HCT116 (cell line): Measurements from ENCODE around the gene EXD3. TPM values are rescaled to one million over a fixed set of nuclear protein-coding genes. Genes with fewer than 3 reads are reported as not detected.

Experiments used
- ATAC-seq: fragments of 200-7000 bp; cut with Tn5 transposase; 2 replicates; pipeline ENCODE4 v1.9.1; 2020; ENCODE audit warnings: mild to moderate bottlenecking, moderate library complexity
- BruUV-seq: library from RNA; stranded (reverse); fragments of 400-500 nt; replicated peaks from 2 replicates; lab custom pipeline; 2021; lab: Mats Ljungman, UMichigan
- CTCF ChIA-PET: fragments of 300-600 bp; sonication (Branson Sonifier 250); formaldehyde crosslinking; loops from one replicate; lab custom pipeline; 2021; ENCODE audit warnings: antibody characterized with exemption; lab: Charles Lee
- POLR2A ChIA-PET: fragments of 300-600, 350-600 bp; sonication (Branson Sonifier 250); formaldehyde crosslinking; loops from one replicate; lab custom pipeline; 2021; ENCODE audit warnings: antibody characterized with exemption; lab: Charles Lee
- RAD21 ChIA-PET, 2 experiments: fragments of 300-600 bp; sonication (Branson Sonifier 250); formaldehyde crosslinking; loops; one replicate each; lab custom pipeline; 2023; ENCODE audit warnings: low total read pairs in 2 of 2; ENCODE audit not compliant: uncharacterized antibody in 2 of 2, unreplicated experiment in 2 of 2, low non-redundant PET in 1 of 2; lab: Charles Lee
- DNase-seq: peaks from one replicate; pipeline ENCODE4 v3.0.0-alpha.2; 2010; ENCODE audit warnings: low read depth, low spot score
- H2AFZ ChIP-seq: fragments of 200-600 bp; shearing (Covaris generic), sonication (generic); 2 replicates; pipeline ENCODE4 v1.6.1; 2017; ENCODE audit warnings: low read depth, mixed run types, mixed read lengths, antibody characterized with exemption, low read length; ENCODE audit not compliant: poor library complexity, severe bottlenecking
- H3K27ac ChIP-seq: 2 replicates; pipeline ENCODE4 v1.5.1; 2012; ENCODE audit warnings: low read depth, low read length
- H3K27me3 ChIP-seq: fragments of 200-600 bp; sonication (generic); 2 replicates; pipeline ENCODE4 v1.6.1; 2016; ENCODE audit warnings: mixed run types, low read length, mixed read lengths; ENCODE audit not compliant: insufficient read depth
- H3K36me3 ChIP-seq, 2 experiments: fragments of 200-500 bp in 1 of 2; fragments of 200-600 bp in 1 of 2; sonication (Bioruptor generic) in 1 of 2; sonication (generic) in 1 of 2; 2 replicates each; pipeline versions ENCODE4 v1.5.1 to v1.6.1; 2014 to 2016; ENCODE audit warnings: low read length in 2 of 2, inconsistent platforms in 1 of 2, mixed read lengths in 1 of 2, mixed run types in 1 of 2; ENCODE audit not compliant: insufficient read depth in 2 of 2, control insufficient read depth in 1 of 2
- H3K4me1 ChIP-seq, 2 experiments: fragments of 200-600 bp in 1 of 2; sonication (generic) in 1 of 2; 2 replicates each; pipeline versions ENCODE4 v1.5.1 to v1.6.1; 2012 to 2017; ENCODE audit warnings: low read length in 2 of 2, inconsistent platforms in 1 of 2, mild to moderate bottlenecking in 1 of 2, mixed read lengths in 1 of 2, mixed run types in 1 of 2, moderate library complexity in 1 of 2; ENCODE audit not compliant: insufficient read depth in 2 of 2, control insufficient read depth in 1 of 2
- H3K4me2 ChIP-seq: fragments of 200-600 bp; sonication (generic); 2 replicates; pipeline ENCODE4 v1.6.1; 2017; ENCODE audit warnings: mixed run types, low read length, mixed read lengths
- H3K4me3 ChIP-seq, 2 experiments: fragments of 200-600 bp in 1 of 2; sonication (generic) in 1 of 2; replicated peaks in 1 of 2; 2 replicates each; pipeline ENCODE4 v1.5.1; 2011 to 2016; ENCODE audit warnings: low read length in 2 of 2, control low read depth in 1 of 2, low read depth in 1 of 2, mild to moderate bottlenecking in 1 of 2, mixed read lengths in 1 of 2, mixed run types in 1 of 2
- H3K79me2 ChIP-seq: fragments of 200-600 bp; sonication (generic); 2 replicates; pipeline ENCODE4 v1.6.1; 2017; ENCODE audit warnings: mild to moderate bottlenecking, mixed run types, low read length, moderate library complexity, mixed read lengths; ENCODE audit not compliant: insufficient read depth
- H3K9ac ChIP-seq: fragments of 200-600 bp; sonication (generic); 2 replicates; pipeline ENCODE4 v1.6.1; 2016; ENCODE audit warnings: low read length, mixed read lengths
- H3K9me2 ChIP-seq: fragments of 200-600 bp; sonication (generic), shearing (Covaris generic); 2 replicates; pipeline ENCODE4 v1.6.1; 2017; ENCODE audit warnings: mixed run types, mild to moderate bottlenecking, moderate library complexity; ENCODE audit not compliant: insufficient read depth
- H3K9me3 ChIP-seq, 2 experiments: fragments of 200-500 bp in 1 of 2; fragments of 200-600 bp in 1 of 2; sonication (Bioruptor generic) in 1 of 2; sonication (generic) in 1 of 2; 2 replicates each; pipeline ENCODE4 v1.6.1; 2014 to 2017; ENCODE audit warnings: low read length in 2 of 2, mixed read lengths in 2 of 2, inconsistent platforms in 1 of 2, low read depth in 1 of 2, mild to moderate bottlenecking in 1 of 2, mixed run types in 1 of 2, moderate library complexity in 1 of 2; ENCODE audit not compliant: control insufficient read depth in 1 of 2, insufficient read depth in 1 of 2
- H4K20me1 ChIP-seq: fragments of 200-600 bp; sonication (generic), shearing (Covaris generic); 2 replicates; pipeline ENCODE4 v1.6.1; 2017; ENCODE audit warnings: mixed run types, mild to moderate bottlenecking, moderate library complexity; ENCODE audit not compliant: insufficient read depth
- CEBPB ChIP-seq: IDR thresholded peaks from 2 replicates; pipeline ENCODE4 v1.6.1; 2012; ENCODE audit warnings: low read depth
- EGR1 ChIP-seq: IDR thresholded peaks from 2 replicates; pipeline ENCODE4 v1.6.1; 2012; ENCODE audit warnings: low read depth
- FOSL1 ChIP-seq: IDR thresholded peaks from 2 replicates; pipeline ENCODE4 v1.6.1; 2012; ENCODE audit warnings: low read depth
- JUND ChIP-seq: IDR thresholded peaks from 2 replicates; pipeline ENCODE4 v1.6.1; 2012
- POLR2A ChIP-seq: IDR thresholded peaks from 2 replicates; pipeline ENCODE4 v1.7.0; 2011; ENCODE audit warnings: borderline replicate concordance; ENCODE audit not compliant: insufficient read depth, insufficient read length; ENCODE audit errors: extremely low read depth
- RAD21 ChIP-seq: IDR thresholded peaks from 2 replicates; pipeline ENCODE4 v1.6.1; 2012; ENCODE audit warnings: low read depth, mild to moderate bottlenecking
- SIN3A ChIP-seq: IDR thresholded peaks from 2 replicates; pipeline ENCODE4 v1.6.1; 2012; ENCODE audit warnings: low read depth
- SP1 ChIP-seq: IDR thresholded peaks from 2 replicates; pipeline ENCODE4 v1.6.1; 2012; ENCODE audit warnings: low read depth
- SRF ChIP-seq: IDR thresholded peaks from 2 replicates; pipeline ENCODE4 v1.6.1; 2012; ENCODE audit warnings: low read depth
- TCF7L2 ChIP-seq: IDR thresholded peaks from 2 replicates; pipeline ENCODE4 v1.7.0; 2011; ENCODE audit warnings: borderline replicate concordance, inconsistent platforms; ENCODE audit not compliant: insufficient read depth, insufficient read length; ENCODE audit errors: extremely low read depth
- ZFX ChIP-seq: fragments of 450-650 bp; IDR thresholded peaks from 2 replicates; pipeline ENCODE4 v1.6.1; 2017
- ZNF274 ChIP-seq: fragments of 200-500 bp; sonication (Bioruptor generic); IDR thresholded peaks from 2 replicates; pipeline ENCODE4 v1.6.1; 2014; ENCODE audit warnings: mild to moderate bottlenecking, low read depth, low read length, inconsistent platforms
- intact Hi-C: fragments of 100-400 bp; cut with micrococcal nuclease; formaldehyde crosslinking; loops from 2 replicates; pipeline ENCODE4 v1.10.0; 2022
- total RNA-seq: library from RNA; stranded (reverse); gene quantifications from one replicate; pipeline ENCODE4 v1.2.1, GENCODE V29; 2021; ENCODE audit not compliant: unreplicated experiment
- TF ChIP-seq, protein P1 (sequence below), 3 experiments: fragments of 200-600 bp in 1 of 3; sonication (generic) in 1 of 3; IDR thresholded peaks in 2 of 3; conservative IDR thresholded peaks in 1 of 3; 2 replicates each; pipeline ENCODE4 v1.5.1; 2012 to 2017; ENCODE audit warnings: low read depth in 2 of 3, low read length in 2 of 3, antibody characterized with exemption in 1 of 3, borderline replicate concordance in 1 of 3, control low read depth in 1 of 3, mild to moderate bottlenecking in 1 of 3, mixed read lengths in 1 of 3, mixed run types in 1 of 3, moderate library complexity in 1 of 3; ENCODE audit not compliant: insufficient read depth in 1 of 3
- TF ChIP-seq, protein P2 (sequence below): IDR thresholded peaks from 2 replicates; pipeline ENCODE4 v1.6.1; 2012
- TF ChIP-seq, protein P3 (sequence below): IDR thresholded peaks from 2 replicates; pipeline ENCODE4 v1.6.1; 2012

The EXD3 gene
- total RNA-seq, 1 experiment from 2014 or later, result 25.4 TPM

DNA sequence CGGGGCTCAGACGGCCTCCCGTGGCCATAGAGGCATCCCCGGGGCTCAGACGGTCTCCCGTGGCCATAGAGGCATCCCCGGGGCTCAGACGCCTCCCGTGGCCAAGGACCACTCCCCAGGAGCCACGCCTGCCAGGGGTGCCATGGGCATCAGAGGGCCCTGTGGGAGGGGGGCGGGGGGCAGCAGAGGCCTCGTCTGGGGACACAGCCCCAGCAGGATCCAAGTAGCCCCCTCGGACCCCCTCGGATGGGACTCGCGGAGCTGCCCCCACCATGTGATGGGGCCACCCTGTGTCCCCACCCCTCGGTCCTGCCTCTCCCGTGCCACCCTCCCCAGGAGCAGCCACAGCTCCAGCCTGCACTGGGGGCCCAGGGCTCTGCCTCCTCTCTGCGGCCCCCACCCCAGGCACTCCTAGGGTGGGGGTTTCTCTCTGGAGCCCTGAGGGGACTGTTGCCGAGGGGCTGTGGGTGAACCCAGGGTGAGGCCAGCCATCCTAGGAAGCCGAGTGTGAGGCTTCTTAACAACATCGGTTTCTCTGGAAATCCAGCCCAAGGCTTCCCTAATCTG is 15.7 kb upstream of the EXD3 start:
- Histone ChIP-seq H3K9me2 (no peaks in the 10 kb centered on the region), H3K27me3 (no peaks in the 10 kb centered on the region), H3K27ac (no peak overlapping the region), H3K79me2 (no peaks in the 10 kb centered on the region), H3K36me3 (no peaks in the 10 kb centered on the region), H3K4me3 (no peak overlapping the region), H3K4me2 (no peak overlapping the region), H4K20me1 (no peaks in the 10 kb centered on the region), H3K4me1 (peaks cover 26 to 40% of the 10 kb centered on the region in 2 experiments), H2AFZ (no peak overlapping the region), H3K9me3 (no peaks in the 10 kb centered on the region), H3K9ac (no peak overlapping the region)
- RAD21 ChIA-PET, result no interaction called here
- CTCF ChIA-PET, result interaction anchor here (0.6 kb wide), 1 partner anchor 202 kb away, joined by 3 read pairs; no protein-coding TSS in a partner anchor
- TF ChIP-seq, protein P1, sequence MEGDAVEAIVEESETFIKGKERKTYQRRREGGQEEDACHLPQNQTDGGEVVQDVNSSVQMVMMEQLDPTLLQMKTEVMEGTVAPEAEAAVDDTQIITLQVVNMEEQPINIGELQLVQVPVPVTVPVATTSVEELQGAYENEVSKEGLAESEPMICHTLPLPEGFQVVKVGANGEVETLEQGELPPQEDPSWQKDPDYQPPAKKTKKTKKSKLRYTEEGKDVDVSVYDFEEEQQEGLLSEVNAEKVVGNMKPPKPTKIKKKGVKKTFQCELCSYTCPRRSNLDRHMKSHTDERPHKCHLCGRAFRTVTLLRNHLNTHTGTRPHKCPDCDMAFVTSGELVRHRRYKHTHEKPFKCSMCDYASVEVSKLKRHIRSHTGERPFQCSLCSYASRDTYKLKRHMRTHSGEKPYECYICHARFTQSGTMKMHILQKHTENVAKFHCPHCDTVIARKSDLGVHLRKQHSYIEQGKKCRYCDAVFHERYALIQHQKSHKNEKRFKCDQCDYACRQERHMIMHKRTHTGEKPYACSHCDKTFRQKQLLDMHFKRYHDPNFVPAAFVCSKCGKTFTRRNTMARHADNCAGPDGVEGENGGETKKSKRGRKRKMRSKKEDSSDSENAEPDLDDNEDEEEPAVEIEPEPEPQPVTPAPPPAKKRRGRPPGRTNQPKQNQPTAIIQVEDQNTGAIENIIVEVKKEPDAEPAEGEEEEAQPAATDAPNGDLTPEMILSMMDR (IDR thresholded peaks at IDR 0.05 in 2 of 3, conservative IDR thresholded peaks at IDR 0.05 in 1 of 3; ENCODE audit: borderline replicate concordance in 1 of 3, insufficient read depth in 1 of 3, low read depth in 2 of 3, low read length in 2 of 3), result no peak
- no peak for ATAC-seq
- DNase-seq, result no peak
- no TSS peak for BruUV-seq
- POLR2A ChIA-PET, result no interaction called here
- intact Hi-C loops, result no loop called here

DNA sequence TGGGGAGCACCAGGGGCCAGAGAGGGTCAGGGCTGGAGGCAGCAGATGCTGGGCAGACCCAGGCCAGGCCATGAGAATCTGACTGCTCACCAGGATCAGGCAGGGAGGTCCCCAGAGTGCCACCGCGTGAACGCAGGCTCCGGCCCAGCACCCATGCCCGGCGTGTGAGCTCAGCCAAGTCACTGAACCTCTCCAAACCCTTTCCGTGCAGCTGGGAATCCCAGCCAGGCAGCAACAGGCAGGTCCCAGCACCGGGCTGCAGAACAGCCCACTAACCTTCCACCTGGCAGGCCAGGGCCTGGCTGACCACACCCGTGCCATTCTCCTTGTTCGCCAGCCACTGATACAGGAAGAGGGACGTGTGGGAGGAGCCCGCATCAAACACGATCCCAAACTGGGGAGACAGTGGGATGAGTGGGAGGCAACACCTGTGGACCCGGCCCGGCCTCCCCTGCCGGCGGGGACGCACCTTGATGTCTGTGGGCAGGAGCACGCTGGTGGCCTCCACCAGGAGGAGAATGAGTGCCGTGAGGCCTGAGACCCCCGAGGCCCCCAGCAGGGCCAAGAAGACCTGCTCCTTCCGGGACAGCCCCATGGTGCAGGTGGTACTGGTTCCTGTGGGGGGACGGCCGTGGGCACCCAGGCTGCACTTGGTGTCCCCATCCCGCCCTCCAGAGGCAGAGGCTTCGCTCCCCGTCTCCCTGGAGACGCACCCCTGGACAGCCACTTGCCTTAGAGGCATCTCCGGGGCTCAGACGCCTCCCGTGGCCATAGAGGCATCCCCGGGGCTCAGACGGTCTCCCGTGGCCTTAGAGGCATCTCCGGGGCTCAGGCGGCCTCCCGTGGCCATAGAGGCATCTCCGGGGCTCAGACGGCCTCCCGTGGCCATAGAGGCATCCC is 15.0 kb upstream of the EXD3 start:
- no peaks in the 10 kb centered on the region for H3K9me2 ChIP-seq
- DNase-seq (no peak), ATAC-seq (no peak)
- no TSS peak for BruUV-seq
- ChIA-PET POLR2A (no interaction called here), RAD21 (no interaction called here), CTCF (no interaction called here)
- H3K4me2 ChIP-seq, result no peak overlapping the region
- H3K27me3 ChIP-seq, result no peaks in the 10 kb centered on the region
- no peak overlapping the region for H3K27ac ChIP-seq
- no peaks in the 10 kb centered on the region for H4K20me1 ChIP-seq
- no peak for TF ChIP-seq SP1
- no peak for TF ChIP-seq FOSL1
- TF ChIP-seq RAD21, result no peak
- TF ChIP-seq, protein P2, sequence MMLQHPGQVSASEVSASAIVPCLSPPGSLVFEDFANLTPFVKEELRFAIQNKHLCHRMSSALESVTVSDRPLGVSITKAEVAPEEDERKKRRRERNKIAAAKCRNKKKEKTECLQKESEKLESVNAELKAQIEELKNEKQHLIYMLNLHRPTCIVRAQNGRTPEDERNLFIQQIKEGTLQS, result no peak
- TF ChIP-seq ZFX, result no peak
- TF ChIP-seq, protein P1 (IDR thresholded peaks at IDR 0.05 in 2 of 3, conservative IDR thresholded peaks at IDR 0.05 in 1 of 3; ENCODE audit: borderline replicate concordance in 1 of 3, insufficient read depth in 1 of 3, low read depth in 2 of 3, low read length in 2 of 3), result no peak
- no peak for TF ChIP-seq TCF7L2
- TF ChIP-seq POLR2A, result no peak
- no peak for TF ChIP-seq SIN3A
- no peak for TF ChIP-seq SRF
- no peak for TF ChIP-seq EGR1
- TF ChIP-seq JUND, result no peak
- TF ChIP-seq, protein P3, sequence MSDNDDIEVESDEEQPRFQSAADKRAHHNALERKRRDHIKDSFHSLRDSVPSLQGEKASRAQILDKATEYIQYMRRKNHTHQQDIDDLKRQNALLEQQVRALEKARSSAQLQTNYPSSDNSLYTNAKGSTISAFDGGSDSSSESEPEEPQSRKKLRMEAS, result no peak
- TF ChIP-seq CEBPB, result no peak
- TF ChIP-seq ZNF274, result no peak
- H3K36me3 ChIP-seq, result no peaks in the 10 kb centered on the region
- H3K79me2 ChIP-seq, result no peaks in the 10 kb centered on the region
- H2AFZ ChIP-seq, result no peak overlapping the region
- no peaks in the 10 kb centered on the region for H3K9me3 ChIP-seq
- no peak overlapping the region for H3K4me3 ChIP-seq
- no peak overlapping the region for H3K9ac ChIP-seq
- H3K4me1 ChIP-seq, result peaks cover 28 to 40% of the 10 kb centered on the region in 2 experiments
- intact Hi-C loops, result no loop called here
